Activated CD4-positive, alpha-beta T cell treated with anti-CD3 and anti-CD28 coated beads for 24 hours (primary cell): ENCODE results near the gene TUBB2A.
"Not testable (repeated sequence)": the region's sequence is repeated elsewhere in the genome, so short reads cannot be mapped to it uniquely, and the experiment has no call there.

Experiments used
- DNase-seq, 2 donors: peaks; one replicate each; pipeline ENCODE4 v3.0.0-alpha.2; 2020; ENCODE audit warnings: low read depth in 2 of 2

The TUBB2A gene

GRCh38 chr6:3156184-3157130 is 887 bp downstream of the TUBB2A start:
- not testable (repeated sequence) for DNase-seq

GRCh38 chr6:3155416-3155815 is 1.9 kb downstream of the TUBB2A start:
- not testable (repeated sequence) for DNase-seq

- no peak for DNase-seq
These were observed 4.7 kb downstream of the TUBB2A start for GRCh38 chr6:3152689-3153088.

GRCh38 chr6:3151691-3152090 is 5.7 kb downstream of the TUBB2A start:
- no peak for DNase-seq

GRCh38 chr6:3147914-3148757 is 9.2 kb downstream of the TUBB2A start:
- no peak for DNase-seq

GRCh38 chr6:3144571-3144970 is 12.8 kb downstream of the TUBB2A start:
- DNase-seq: no peak

GRCh38 chr6:3143158-3143557 is 14.2 kb downstream of the TUBB2A start:
- no peak for DNase-seq

- no peak for DNase-seq
These were observed 14.8 kb downstream of the TUBB2A start for GRCh38 chr6:3142536-3142935.

GRCh38 chr6:3140201-3140600 is 17.1 kb downstream of the TUBB2A start:
- no peak for DNase-seq

GRCh38 chr6:3139090-3139903 is 18.0 kb downstream of the TUBB2A start:
- no peak for DNase-seq

- DNase-seq: no peak
These were observed 19.0 kb downstream of the TUBB2A start for GRCh38 chr6:3138341-3138740.

- not testable (repeated sequence) for DNase-seq
These were observed 19.5 kb downstream of the TUBB2A start for GRCh38 chr6:3137873-3138272.

GRCh38 chr6:3137057-3137777 is 20.1 kb downstream of the TUBB2A start:
- DNase-seq: no peak

- DNase-seq: no peak
These were observed 20.9 kb downstream of the TUBB2A start for GRCh38 chr6:3136292-3137011.

- no peak for DNase-seq
These were observed 21.6 kb downstream of the TUBB2A start for GRCh38 chr6:3135668-3136291.

- no peak for DNase-seq
These were observed 23.8 kb downstream of the TUBB2A start for GRCh38 chr6:3133515-3133914.

GRCh38 chr6:3131695-3132094 is 25.6 kb downstream of the TUBB2A start:
- no peak for DNase-seq

- no peak for DNase-seq
These were observed 28.8 kb downstream of the TUBB2A start for GRCh38 chr6:3128356-3129108.

GRCh38 chr6:3125815-3126214 is 31.5 kb downstream of the TUBB2A start:
- DNase-seq: no peak
